B cell (primary cell): ENCODE measurements around the gene PTPRN. TPM values are rescaled to one million over a fixed set of nuclear protein-coding genes. Genes with fewer than 3 reads are reported as not detected.
A peak's percentile ranks its signal among the peaks of the same experiment; 100 is the strongest.

Experiments
- ATAC-seq: fragments of 200-7000 bp; cut with Tn5 transposase; one replicate; pipeline ENCODE4 v1.10.0; 2021; ENCODE audit warnings: low read depth, mild to moderate bottlenecking, moderate number of reproducible peaks, moderate library complexity
- CTCF ChIA-PET: fragments of 350-600 bp; sonication (Branson Sonifier 250); formaldehyde crosslinking; loops from one replicate; lab custom pipeline; 2021; ENCODE audit warnings: antibody characterized with exemption, inconsistent platforms; lab: Charles Lee
- POLR2A ChIA-PET: fragments of 350-600 bp; sonication (Branson Sonifier 250); formaldehyde crosslinking; loops from one replicate; lab custom pipeline; 2021; ENCODE audit warnings: antibody characterized with exemption; lab: Charles Lee
- DNase-seq: peaks from one replicate; pipeline ENCODE4 v3.0.0; 2013
- H2AFZ ChIP-seq: 2 replicates; pipeline ENCODE4 v1.6.1; 2012; ENCODE audit warnings: mild to moderate bottlenecking, low read depth, low read length; ENCODE audit not compliant: insufficient read depth, poor library complexity, severe bottlenecking
- H3K27ac ChIP-seq, 2 donors: 1 replicate in 1 of 2; 2 replicates in 1 of 2; pipeline ENCODE4 v1.5.1; 2012 to 2013; ENCODE audit warnings: low read length in 2 of 2, mild to moderate bottlenecking in 2 of 2, moderate library complexity in 1 of 2
- H3K27me3 ChIP-seq, 4 experiments: fragments of 200-600 bp in 1 of 4; sonication (generic) in 1 of 4; replicated peaks in 1 of 4; 1 replicate in 2 of 4; 2 replicates in 2 of 4; pipeline versions ENCODE4 v1.6.1 to v1.7.0; 2013 to 2016; ENCODE audit warnings: low read length in 3 of 4, mild to moderate bottlenecking in 2 of 4, mixed read lengths in 1 of 4, moderate library complexity in 1 of 4; ENCODE audit not compliant: insufficient read depth in 4 of 4, control insufficient read depth in 3 of 4; ENCODE audit errors: control extremely low read depth in 1 of 4
- H3K36me3 ChIP-seq, 2 experiments: replicated peaks in 1 of 2; 1 replicate in 1 of 2; 2 replicates in 1 of 2; pipeline versions ENCODE4 v1.6.1 to v1.7.1; 2013; ENCODE audit warnings: low read length in 1 of 2; ENCODE audit not compliant: insufficient read depth in 2 of 2, control insufficient read depth in 1 of 2; ENCODE audit errors: control extremely low read depth in 1 of 2, extremely low read depth in 1 of 2
- H3K4me1 ChIP-seq, 2 donors: fragments of 200-600 bp in 1 of 2; sonication (generic) in 1 of 2; 1 replicate in 1 of 2; 2 replicates in 1 of 2; pipeline versions ENCODE4 v1.5.1 to v1.6.1; 2013 to 2017; ENCODE audit warnings: low read length in 2 of 2; ENCODE audit not compliant: control insufficient read depth in 2 of 2, insufficient read depth in 2 of 2
- H3K4me2 ChIP-seq: replicated peaks from 2 replicates; pipeline ENCODE3; 2012; ENCODE audit warnings: mild to moderate bottlenecking, low read depth, low read length; ENCODE audit not compliant: poor library complexity, severe bottlenecking
- H3K4me3 ChIP-seq, 5 experiments: fragments of 200-600 bp in 1 of 5; sonication (generic) in 1 of 5; 1 replicate in 3 of 5; 2 replicates in 2 of 5; pipeline versions ENCODE4 v1.5.1 to v1.7.0; 2011 to 2016; ENCODE audit warnings: low read length in 4 of 5, mild to moderate bottlenecking in 4 of 5, low read depth in 2 of 5, control low read depth in 1 of 5, moderate library complexity in 1 of 5; ENCODE audit not compliant: insufficient read depth in 1 of 5; ENCODE audit errors: control extremely low read depth in 1 of 5, extremely low read depth in 1 of 5
- H3K79me2 ChIP-seq: fragments of 200-600 bp; sonication (generic); one replicate; pipeline ENCODE4 v1.6.0; 2016; ENCODE audit warnings: low read length; ENCODE audit not compliant: control insufficient read depth, insufficient read depth
- H3K9ac ChIP-seq: fragments of 200-600 bp; sonication (generic); 2 replicates; pipeline ENCODE4 v1.6.1; 2017; ENCODE audit warnings: mild to moderate bottlenecking, low read length, moderate library complexity
- H3K9me3 ChIP-seq, 3 donors: one replicate each; pipeline versions ENCODE4 v1.6.1 to v1.7.1; 2013; ENCODE audit warnings: low read length in 2 of 3; ENCODE audit not compliant: control insufficient read depth in 2 of 3, insufficient read depth in 1 of 3; ENCODE audit errors: control extremely low read depth in 1 of 3
- H4K20me1 ChIP-seq: 2 replicates; pipeline ENCODE4 v1.6.0; 2012; ENCODE audit warnings: mild to moderate bottlenecking, low read length; ENCODE audit not compliant: insufficient read depth, control insufficient read depth, poor library complexity, severe bottlenecking
- H3K27ac Mint-ChIP-seq: one replicate; pipeline ENCODE4 v1.8.0; 2021; ENCODE audit warnings: mixed read lengths
- H3K27me3 Mint-ChIP-seq: one replicate; pipeline ENCODE4 v1.8.0; 2021; ENCODE audit warnings: mixed read lengths
- H3K4me1 Mint-ChIP-seq: one replicate; pipeline ENCODE4 v1.8.0; 2021; ENCODE audit warnings: mixed read lengths
- H3K4me3 Mint-ChIP-seq: one replicate; pipeline ENCODE4 v1.8.0; 2021; ENCODE audit warnings: mixed read lengths
- H3K9me3 Mint-ChIP-seq: one replicate; pipeline ENCODE4 v1.8.0; 2022; ENCODE audit warnings: mixed read lengths; ENCODE audit not compliant: insufficient read depth
- EZH2 ChIP-seq: IDR thresholded peaks from 2 replicates; pipeline ENCODE4 v1.6.1; 2012; ENCODE audit warnings: borderline replicate concordance, low read depth, mild to moderate bottlenecking, moderate library complexity, low read length; ENCODE audit not compliant: insufficient read depth, poor library complexity, severe bottlenecking
- WGBS: methylation state at CpG from one replicate; pipeline ENCODE4 v1.1.5; 2013; ENCODE audit warnings: missing lambda C conversion rate; ENCODE audit not compliant: insufficient coverage; 5-methylcytosine and 5-hydroxymethylcytosine counted together
- intact Hi-C: fragments of 100-400 bp; cut with micrococcal nuclease; formaldehyde crosslinking; loops from one replicate; pipeline ENCODE4 v1.10.0; 2022
- polyA plus RNA-seq: library from polyadenylated mRNA; depleted of rRNA; stranded (reverse); fragments of >200 nt; gene quantifications from 2 replicates; pipeline ENCODE4 v1.2.3, GENCODE V29; 2012
- total RNA-seq, 2 donors: library from RNA; stranded (reverse); fragments of 120-200 nt in 1 of 2; gene quantifications; 1 replicate in 1 of 2; 2 replicates in 1 of 2; pipeline versions ENCODE4 v1.2.3 to v1.2.4, GENCODE V29; 2013 to 2022
- TF ChIP-seq, protein P1 (sequence below): fragments of 200-600 bp; IDR thresholded peaks from one replicate; pipeline ENCODE4 v1.8.0; 2022; ENCODE audit warnings: antibody characterized with exemption, mild to moderate bottlenecking

PTPRN gene
- total and polyA plus RNA-seq, 2 donors (not counting 1 experiment from before 2014, with no cell fraction given): 0.04 TPM; not detected in 1

DNA sequence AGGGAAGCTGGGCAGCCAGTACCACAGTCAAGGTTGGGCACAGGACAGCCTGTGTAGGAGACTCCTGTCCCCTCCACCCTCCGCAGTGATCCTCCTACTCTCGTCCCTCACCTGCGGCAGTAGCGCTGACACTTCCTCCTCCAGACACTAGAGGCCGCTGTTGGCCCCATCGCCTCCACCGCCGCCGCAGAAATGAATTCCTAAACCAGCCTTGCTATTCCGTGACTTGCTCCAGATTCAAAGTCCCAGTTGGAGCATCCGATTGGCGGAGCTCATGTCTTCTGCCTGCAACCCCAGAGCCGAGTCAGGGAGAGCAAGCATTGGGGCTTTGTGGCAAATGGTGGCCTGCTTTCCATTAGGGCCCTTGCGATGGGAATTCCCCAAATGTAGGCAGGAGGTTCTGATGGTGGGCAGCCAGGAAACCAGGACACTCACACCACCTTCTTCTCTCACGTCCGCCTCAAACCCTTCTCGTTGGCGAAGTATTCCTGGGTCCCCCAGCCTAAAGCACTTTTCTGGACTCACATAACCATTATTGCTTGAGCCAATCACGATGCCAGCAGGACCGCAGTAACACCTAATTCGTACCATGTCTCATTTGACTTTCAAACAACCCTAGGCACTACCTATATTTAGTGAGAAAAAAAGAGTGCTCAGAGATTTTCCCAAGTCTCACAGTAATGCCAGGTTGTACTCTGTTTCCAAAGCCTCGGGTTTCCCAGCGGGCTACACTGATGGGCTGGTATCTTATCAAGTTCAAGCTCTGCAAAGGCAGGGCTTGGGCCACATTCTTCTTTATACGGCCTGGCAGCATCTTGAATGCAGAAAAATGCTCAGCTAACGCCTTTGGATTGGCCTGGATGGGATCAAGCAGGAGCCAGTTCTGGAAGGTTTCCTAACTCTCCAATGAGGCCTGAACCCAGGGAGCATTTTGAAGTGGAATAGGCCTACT, 31.2 kb downstream of the PTPRN start:
- peaks cover 52% of the 10 kb centered on the region for H3K4me1 Mint-ChIP-seq
- H3K9me3 ChIP-seq: no peaks in the 10 kb centered on the region
- H3K27me3 Mint-ChIP-seq: no peaks in the 10 kb centered on the region

More for the DNA sequence above, 31.2 kb downstream of the PTPRN start:
- H3K4me3 ChIP-seq: peak overlapping the region; percentile 46 to 77 (median 67)
- peak overlapping the region; percentile 92 for H3K4me3 Mint-ChIP-seq
- H3K27me3 ChIP-seq: no peaks in the 10 kb centered on the region
- peak overlapping the region; percentile 65 for H3K9ac ChIP-seq
- WGBS: 13% methylated on average over 23 of the region's 25 CpGs
- H3K36me3 ChIP-seq: peaks cover 2 to 29% of the 10 kb centered on the region in 2 experiments
- peak overlapping the region; percentile 96 for H3K27ac Mint-ChIP-seq
- H3K79me2 ChIP-seq: peaks cover 36% of the 10 kb centered on the region
- intact Hi-C loops: loop anchor here (2.0 to 10.0 kb wide), 5 partner anchors 33 to 397 kb away; partner anchors contain the start of genes GLB1L, GMPPA, STK11IP and STK16
- ATAC-seq: peak; percentile 15
- TF ChIP-seq, protein P1, sequence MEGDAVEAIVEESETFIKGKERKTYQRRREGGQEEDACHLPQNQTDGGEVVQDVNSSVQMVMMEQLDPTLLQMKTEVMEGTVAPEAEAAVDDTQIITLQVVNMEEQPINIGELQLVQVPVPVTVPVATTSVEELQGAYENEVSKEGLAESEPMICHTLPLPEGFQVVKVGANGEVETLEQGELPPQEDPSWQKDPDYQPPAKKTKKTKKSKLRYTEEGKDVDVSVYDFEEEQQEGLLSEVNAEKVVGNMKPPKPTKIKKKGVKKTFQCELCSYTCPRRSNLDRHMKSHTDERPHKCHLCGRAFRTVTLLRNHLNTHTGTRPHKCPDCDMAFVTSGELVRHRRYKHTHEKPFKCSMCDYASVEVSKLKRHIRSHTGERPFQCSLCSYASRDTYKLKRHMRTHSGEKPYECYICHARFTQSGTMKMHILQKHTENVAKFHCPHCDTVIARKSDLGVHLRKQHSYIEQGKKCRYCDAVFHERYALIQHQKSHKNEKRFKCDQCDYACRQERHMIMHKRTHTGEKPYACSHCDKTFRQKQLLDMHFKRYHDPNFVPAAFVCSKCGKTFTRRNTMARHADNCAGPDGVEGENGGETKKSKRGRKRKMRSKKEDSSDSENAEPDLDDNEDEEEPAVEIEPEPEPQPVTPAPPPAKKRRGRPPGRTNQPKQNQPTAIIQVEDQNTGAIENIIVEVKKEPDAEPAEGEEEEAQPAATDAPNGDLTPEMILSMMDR: peak; percentile 98
- no peak for TF ChIP-seq EZH2
- DNase-seq: peak; percentile 88
- peak overlapping the region; percentile 98 to 100 for H3K27ac ChIP-seq
- H3K4me1 ChIP-seq: peaks cover 32 to 48% of the 10 kb centered on the region in 2 donors
- CTCF ChIA-PET: interaction anchor here (0.9 to 15.8 kb wide), 21 partner anchors 9 to 618 kb away, joined by 3 to 239 read pairs (median 7); partner anchors contain the start of genes ANKZF1, ATG9A, BCS1L and CNPPD1
- H4K20me1 ChIP-seq: peaks cover 24% of the 10 kb centered on the region
- POLR2A ChIA-PET: interaction anchor here (0.6 to 7.2 kb wide), 17 partner anchors 16 to 404 kb away, joined by 3 to 106 read pairs (median 9); partner anchors contain the start of genes ABCB6, ANKZF1, ATG9A and CNPPD1
- H3K4me2 ChIP-seq: peak overlapping the region; percentile 93
- H3K9me3 Mint-ChIP-seq: no peaks in the 10 kb centered on the region
- peak overlapping the region; percentile 63 for H2AFZ ChIP-seq
